GM12891 (cell line): ENCODE data around the gene ALKBH2.
A peak's percentile ranks its signal among the peaks of the same experiment; 100 is the strongest.

Experiments used
- DNase-seq: peaks from one replicate; pipeline ENCODE4 v3.0.0; 2011; ENCODE audit warnings: low spot score; ENCODE audit not compliant: insufficient read length
- FAIRE-seq: peaks from 2 replicates; lab custom pipeline; 2011; peaks lifted over from hg19 to GRCh38; lab: Jason Lieb, UNC
- PAX5 ChIP-seq: IDR thresholded peaks from 2 replicates; pipeline ENCODE4 v1.6.1; 2011; ENCODE audit warnings: low read length, moderate library complexity, mild to moderate bottlenecking; ENCODE audit not compliant: insufficient read depth, severe bottlenecking
- POLR2A ChIP-seq: IDR thresholded peaks from 2 replicates; pipeline ENCODE4 v1.6.1; 2011; ENCODE audit warnings: low read depth, low read length, control low read depth
- POLR2AphosphoS5 ChIP-seq: IDR thresholded peaks from 2 replicates; pipeline ENCODE4 v1.6.1; 2011; ENCODE audit warnings: low read depth, low read length, control low read depth
- POU2F2 ChIP-seq: IDR thresholded peaks from 2 replicates; pipeline ENCODE4 v1.6.1; 2011; ENCODE audit warnings: low read depth, mild to moderate bottlenecking, control low read depth, low read length, moderate library complexity
- SPI1 ChIP-seq: IDR thresholded peaks from 2 replicates; pipeline ENCODE4 v1.6.1; 2011; ENCODE audit warnings: low read depth, low read length, control low read depth
- TAF1 ChIP-seq: IDR thresholded peaks from 2 replicates; pipeline ENCODE4 v1.6.1; 2011; ENCODE audit warnings: low read depth, low read length, control low read depth

ALKBH2 gene

DNA sequence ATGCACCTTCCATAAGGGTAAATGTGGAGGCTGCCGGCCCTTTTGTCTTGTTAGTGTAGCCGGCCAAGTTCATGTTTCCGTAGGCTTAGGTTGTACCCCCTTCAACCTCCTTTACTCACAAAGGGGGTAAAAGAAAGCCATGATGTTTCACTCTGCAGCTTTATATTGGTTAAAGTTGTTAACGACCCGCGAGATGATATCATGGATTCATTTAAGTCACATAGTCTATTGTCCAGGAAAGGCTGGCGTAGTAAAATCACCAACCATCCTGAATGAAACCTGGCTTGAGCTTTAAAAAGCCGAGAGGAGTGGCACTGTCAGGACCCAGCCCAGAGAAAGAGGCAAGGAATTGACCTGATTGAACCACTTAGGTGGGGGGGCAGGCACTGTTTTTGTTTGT, 5.4 kb upstream of the ALKBH2 start:
- FAIRE-seq = no peak
- DNase-seq = no peak
- TF ChIP-seq POLR2AphosphoS5 (no peak), SPI1 (no peak), POLR2A (no peak), TAF1 (no peak), POU2F2 (no peak), PAX5 (no peak)

- FAIRE-seq = no peak
- DNase-seq = no peak
These were observed 4.9 kb upstream of the ALKBH2 start for GRCh38 chr12:109098183-109098604.

DNA sequence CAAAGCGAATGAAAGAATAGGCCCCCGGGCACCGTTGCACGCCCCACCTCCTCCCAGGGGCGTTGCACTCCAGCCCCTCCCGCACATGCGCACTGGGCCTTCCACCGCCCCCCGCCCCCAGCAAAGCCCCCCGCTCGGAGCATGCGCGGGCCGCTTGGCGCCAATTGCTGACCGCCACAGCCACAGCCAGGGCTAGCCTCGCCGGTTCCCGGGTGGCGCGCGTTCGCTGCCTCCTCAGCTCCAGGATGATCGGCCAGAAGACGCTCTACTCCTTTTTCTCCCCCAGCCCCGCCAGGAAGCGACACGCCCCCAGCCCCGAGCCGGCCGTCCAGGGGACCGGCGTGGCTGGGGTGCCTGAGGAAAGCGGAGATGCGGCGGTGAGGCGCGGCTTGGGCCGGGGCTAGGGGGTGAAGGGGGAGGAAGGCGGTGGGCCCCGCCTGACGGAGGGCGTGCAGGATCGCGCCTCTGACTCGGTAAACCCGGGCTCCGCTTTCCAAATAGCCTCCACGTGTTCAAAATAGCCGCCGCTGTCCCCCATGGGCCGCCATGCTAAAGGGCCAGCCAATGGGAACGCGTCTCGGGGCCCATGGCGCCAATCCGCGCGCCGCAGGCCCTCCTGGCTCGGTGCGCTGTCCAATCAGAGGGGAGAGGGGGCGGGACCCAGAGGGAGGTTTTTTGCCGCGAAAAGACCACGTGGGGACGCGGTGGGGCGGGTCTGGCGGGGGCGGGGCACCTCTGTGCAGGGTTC, 4.3 kb upstream of the ALKBH2 start, which contains the start of gene UNG:
Gene UNG (plus strand): TSS at position 163 of the 748 bp plus-strand sequence. CDS start 83 bp downstream, at position 246.
- TF ChIP-seq POLR2AphosphoS5 = no peak
- TF ChIP-seq POLR2A = peak; percentile 50; the same call in 1 of the 2 replicates
- peak; percentile 96 for FAIRE-seq

More at GRCh38 chr12:109098183-109098604, 4.9 kb upstream of the ALKBH2 start:
- no peak for TF ChIP-seq POLR2AphosphoS5
- TF ChIP-seq POU2F2 = no peak
- no peak for TF ChIP-seq PAX5
- no peak for TF ChIP-seq SPI1
- TF ChIP-seq TAF1 = no peak
- TF ChIP-seq POLR2A = no peak

GRCh38 chr12:109097140-109097434, 3.8 kb upstream of the ALKBH2 start:
- FAIRE-seq (no peak), DNase-seq (no peak)
- no peak for TF ChIP-seq SPI1
- no peak for TF ChIP-seq POLR2A
- no peak for TF ChIP-seq POLR2AphosphoS5

More for the DNA sequence above, 4.3 kb upstream of the ALKBH2 start, which contains the start of gene UNG:
- DNase-seq = peak; percentile 96

DNA sequence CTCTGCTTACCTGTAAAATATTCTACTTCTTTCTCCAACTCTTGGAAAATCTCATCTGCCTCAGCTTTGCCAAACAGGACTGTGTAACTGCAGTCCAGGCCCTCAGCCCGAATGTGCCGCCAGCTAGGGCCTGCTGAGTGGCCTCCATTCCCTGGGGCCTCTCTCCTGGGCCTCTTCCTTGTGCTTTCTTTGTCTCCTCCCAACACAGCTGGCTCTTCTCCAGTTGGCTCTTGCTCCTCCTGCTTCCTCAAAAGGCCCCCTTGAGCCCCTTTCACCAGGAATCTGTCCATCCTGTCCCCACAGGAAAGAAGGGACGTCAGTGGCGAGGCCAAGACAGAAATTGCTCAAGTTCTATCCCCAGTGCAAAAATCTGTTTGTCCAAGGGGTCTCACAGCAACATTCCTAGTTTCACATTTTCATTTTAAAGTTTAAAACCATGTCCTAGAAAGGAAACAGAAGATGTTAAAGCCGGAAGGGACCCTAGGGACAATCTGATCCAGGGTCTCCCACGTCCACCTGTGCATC, 713 bp downstream of the ALKBH2 start:
- TF ChIP-seq POLR2A (no peak), POU2F2 (no peak), POLR2AphosphoS5 (no peak), PAX5 (no peak), TAF1 (no peak), SPI1 (no peak)
- DNase-seq (no peak), FAIRE-seq (no peak)

- TF ChIP-seq PAX5 = no peak
- TF ChIP-seq POLR2A = no peak
- no peak for TF ChIP-seq TAF1
- TF ChIP-seq SPI1 = no peak
- no peak for TF ChIP-seq POU2F2
- no peak for TF ChIP-seq POLR2AphosphoS5
These were observed 3.6 kb downstream of the ALKBH2 start for GRCh38 chr12:109089683-109090082.

DNA sequence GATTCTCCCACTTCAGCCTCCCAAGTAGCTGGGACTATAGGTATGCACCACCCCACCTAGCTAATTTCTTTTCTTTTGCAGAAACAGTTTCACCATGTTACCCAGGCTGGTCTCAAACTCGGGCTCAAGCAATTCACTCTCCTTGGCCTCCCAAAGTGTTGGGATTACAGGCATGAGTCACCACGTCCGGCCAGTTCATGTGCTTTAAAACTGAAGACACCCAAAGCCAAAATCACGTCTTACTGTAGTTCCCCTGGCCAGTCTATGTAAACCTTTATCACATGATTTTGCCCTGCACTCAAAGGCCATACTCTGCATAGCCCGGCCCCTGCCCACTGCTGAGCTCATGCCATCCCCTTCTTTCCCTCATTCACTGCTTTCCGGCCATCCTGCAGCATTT, 4.5 kb downstream of the ALKBH2 start:
- TF ChIP-seq TAF1 = no peak
- TF ChIP-seq POU2F2 = no peak
- no peak for TF ChIP-seq POLR2A
- TF ChIP-seq PAX5 = no peak
- TF ChIP-seq SPI1 = no peak
- no peak for TF ChIP-seq POLR2AphosphoS5
- FAIRE-seq = no peak
- no peak for DNase-seq

More at GRCh38 chr12:109089683-109090082, 3.6 kb downstream of the ALKBH2 start:
- no peak for DNase-seq
- no peak for FAIRE-seq

DNA sequence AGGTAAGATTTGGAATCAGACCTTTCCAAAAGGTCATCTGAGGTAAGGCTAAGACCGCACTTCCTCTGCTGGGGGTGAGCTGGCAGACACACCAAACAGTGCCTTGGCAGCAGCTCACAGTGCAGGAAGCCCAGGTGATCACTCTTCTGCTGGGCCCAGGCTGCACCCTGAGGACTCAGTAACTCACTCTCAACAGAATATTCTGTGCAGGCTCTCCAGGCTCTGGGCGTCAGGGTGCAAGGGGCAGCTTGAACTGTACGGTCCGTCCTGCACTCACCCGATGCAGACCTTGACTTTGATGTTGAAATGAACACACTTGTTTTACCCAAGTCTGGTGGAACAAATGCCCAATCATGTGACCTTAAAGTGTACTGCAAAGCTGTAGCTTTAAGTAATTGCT, 6.0 kb downstream of the ALKBH2 start:
- TF ChIP-seq POU2F2 (no peak), PAX5 (no peak), TAF1 (no peak), POLR2AphosphoS5 (no peak), POLR2A (no peak), SPI1 (no peak)
- FAIRE-seq = no peak
- no peak for DNase-seq

DNA sequence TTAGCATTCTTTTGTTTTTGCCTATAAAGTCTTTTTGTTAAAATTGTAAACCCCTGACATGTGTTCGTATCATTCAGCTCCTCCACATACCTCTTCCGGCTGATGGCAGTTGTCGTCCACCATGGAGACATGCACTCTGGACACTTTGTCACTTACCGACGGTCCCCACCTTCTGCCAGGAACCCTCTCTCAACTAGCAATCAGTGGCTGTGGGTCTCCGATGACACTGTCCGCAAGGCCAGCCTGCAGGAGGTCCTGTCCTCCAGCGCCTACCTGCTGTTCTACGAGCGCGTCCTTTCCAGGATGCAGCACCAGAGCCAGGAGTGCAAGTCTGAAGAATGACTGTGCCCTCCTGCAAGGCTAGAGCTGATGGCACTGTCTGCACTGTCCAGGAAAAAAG, 7.7 kb downstream of the ALKBH2 start:
- FAIRE-seq (no peak), DNase-seq (no peak)
- no peak for TF ChIP-seq TAF1
- TF ChIP-seq POLR2A = no peak
- TF ChIP-seq POLR2AphosphoS5 = no peak
- TF ChIP-seq PAX5 = no peak
- no peak for TF ChIP-seq POU2F2
- no peak for TF ChIP-seq SPI1
